ENCODE measurements around the gene PNPLA2.

PNPLA2 gene

DNA sequence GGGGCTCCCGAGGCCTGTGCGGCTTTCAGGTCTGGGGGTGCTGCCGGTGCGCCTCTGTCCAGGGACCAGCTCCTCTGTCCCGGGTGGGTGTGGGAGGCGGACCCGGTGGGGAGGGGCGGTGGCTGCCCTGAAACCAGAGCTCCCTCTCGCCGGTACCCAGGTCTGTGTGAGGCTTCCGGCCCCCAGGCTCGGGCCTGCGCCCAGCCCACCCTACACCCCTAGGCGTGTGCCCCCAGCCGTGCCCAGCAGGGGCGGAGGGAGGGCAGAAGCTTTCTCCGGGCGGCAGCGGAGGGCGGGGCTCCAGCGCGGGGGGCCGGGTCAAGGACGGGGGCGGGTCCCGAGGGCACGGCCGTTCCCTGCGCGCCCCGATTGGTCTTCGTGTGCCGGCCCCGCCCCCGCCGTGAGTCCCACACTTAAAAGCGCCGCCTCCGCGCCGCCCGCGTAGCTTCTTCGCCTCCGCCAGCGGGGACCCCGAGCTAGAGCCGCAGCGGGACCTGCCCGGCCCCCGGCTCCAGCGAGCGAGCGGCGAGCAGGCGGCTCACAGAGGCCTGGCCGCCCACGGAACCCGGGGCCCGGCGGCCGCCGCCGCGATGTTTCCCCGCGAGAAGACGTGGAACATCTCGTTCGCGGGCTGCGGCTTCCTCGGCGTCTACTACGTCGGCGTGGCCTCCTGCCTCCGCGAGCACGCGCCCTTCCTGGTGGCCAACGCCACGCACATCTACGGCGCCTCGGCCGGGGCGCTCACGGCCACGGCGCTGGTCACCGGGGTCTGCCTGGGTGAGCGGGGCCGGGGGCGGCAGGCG lies 616 bp downstream of the PNPLA2 start:
- peak; percentile 93 for DNase-seq (ENCODE audit: low spot score)

DNA sequence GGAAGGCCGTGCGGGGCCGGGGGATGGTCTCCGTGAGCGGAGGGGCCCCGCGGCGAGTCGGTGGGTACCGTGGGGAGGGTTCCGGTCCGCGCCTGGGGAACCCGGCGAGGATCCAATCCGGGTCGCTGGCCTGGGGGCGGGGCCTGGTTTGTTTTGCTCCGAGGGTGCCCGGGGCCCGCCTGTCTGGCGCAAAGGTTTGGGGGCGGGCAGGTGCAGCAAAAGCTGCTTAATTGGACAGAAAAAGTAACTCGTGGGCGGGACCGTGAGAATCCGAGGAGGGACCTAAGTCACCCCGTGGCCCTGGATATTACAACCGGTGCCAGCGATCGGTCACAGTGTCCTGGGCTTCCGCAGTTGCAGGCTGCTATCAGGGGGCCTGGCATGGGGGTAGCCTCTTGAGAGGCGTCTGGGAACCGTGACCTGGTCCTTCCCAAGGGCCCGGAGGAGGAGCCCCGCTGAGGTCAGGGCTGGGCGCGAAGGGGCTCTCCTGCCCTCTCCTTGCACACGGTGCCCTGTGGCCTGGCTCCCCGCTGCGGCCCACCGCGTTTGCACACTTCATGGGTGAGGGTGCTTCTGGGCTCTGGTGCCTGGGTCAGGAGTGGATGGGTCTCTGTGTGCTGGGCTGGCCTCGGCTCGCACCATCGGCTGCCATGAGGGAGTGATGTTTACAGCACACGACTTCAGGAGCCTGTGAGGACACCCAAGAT lies 1.4 kb downstream of the PNPLA2 start:
- peak; percentile 78 for DNase-seq (ENCODE audit: low spot score)

DNA sequence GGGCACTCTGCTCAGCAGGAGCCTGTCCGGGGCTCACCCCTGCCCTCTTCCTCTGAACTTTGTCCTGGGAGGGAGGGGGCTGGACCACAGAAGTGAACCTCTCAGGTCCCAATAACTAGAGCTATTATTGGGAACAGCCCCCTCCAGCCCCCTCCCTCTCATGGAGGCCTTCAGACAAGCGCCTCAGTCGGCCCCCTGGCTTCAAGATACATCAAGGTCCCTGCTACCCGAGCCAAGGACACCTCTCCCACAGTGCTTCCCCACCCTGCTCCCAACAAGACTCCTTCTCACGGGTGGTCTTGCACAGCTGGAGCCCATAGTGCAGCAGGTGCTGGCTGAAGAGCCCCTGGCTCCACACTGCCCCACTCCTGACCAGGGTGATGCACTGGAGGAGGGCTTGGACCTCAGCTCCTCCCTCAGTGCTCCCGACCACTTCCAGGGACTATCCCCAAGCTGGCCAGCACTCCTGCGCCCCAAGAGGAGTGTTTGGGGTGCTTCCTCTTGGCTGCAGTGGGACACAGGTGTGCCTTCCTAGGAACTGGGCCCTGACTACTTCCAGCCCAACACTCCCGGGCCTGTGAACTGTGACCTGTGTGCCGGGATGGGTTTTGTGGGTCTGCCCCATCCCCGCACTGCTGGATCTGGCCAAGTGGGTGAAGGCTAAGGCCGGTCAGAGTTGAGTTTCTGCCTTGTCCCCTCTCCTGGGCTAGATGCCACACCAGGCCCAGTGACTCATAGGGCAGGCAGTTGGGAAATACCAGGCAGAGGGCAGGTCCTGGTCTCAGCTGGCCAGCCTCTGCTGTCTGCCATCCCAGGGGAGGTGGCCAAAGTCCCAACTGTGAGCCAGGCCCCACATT lies 2.2 kb downstream of the PNPLA2 start:
- DNase-seq (ENCODE audit: low spot score) = no peak

DNA sequence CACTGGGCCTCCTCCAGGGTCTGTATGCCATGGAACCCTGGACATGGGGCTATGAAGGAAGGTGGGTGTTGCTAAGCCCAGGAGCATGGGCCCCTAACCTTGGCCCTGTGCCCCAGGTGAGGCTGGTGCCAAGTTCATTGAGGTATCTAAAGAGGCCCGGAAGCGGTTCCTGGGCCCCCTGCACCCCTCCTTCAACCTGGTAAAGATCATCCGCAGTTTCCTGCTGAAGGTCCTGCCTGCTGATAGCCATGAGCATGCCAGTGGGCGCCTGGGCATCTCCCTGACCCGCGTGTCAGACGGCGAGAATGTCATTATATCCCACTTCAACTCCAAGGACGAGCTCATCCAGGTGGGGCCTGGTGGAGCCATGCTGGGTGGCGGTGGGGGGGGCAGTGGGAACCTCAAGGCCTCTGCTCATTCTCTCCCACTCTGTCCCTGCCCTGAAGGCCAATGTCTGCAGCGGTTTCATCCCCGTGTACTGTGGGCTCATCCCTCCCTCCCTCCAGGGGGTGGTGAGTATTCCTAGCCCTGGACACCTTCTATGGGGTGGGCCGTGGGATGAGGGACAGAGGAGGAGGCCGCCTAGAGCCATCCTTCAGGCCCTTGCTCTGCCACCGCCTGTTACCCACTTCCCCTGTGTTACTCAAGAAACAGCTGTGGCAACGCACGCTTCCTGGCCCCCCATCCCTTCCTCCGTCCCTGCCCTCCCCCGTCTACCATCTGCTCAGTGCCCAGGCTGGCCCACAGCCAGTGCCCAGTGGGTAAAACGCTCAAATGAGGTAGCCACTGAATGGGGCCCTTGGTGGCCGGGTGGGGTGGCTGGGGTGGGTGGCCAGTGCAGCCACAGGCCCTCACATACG lies 3.0 kb downstream of the PNPLA2 start:
- no peak for DNase-seq (ENCODE audit: low spot score)

DNA sequence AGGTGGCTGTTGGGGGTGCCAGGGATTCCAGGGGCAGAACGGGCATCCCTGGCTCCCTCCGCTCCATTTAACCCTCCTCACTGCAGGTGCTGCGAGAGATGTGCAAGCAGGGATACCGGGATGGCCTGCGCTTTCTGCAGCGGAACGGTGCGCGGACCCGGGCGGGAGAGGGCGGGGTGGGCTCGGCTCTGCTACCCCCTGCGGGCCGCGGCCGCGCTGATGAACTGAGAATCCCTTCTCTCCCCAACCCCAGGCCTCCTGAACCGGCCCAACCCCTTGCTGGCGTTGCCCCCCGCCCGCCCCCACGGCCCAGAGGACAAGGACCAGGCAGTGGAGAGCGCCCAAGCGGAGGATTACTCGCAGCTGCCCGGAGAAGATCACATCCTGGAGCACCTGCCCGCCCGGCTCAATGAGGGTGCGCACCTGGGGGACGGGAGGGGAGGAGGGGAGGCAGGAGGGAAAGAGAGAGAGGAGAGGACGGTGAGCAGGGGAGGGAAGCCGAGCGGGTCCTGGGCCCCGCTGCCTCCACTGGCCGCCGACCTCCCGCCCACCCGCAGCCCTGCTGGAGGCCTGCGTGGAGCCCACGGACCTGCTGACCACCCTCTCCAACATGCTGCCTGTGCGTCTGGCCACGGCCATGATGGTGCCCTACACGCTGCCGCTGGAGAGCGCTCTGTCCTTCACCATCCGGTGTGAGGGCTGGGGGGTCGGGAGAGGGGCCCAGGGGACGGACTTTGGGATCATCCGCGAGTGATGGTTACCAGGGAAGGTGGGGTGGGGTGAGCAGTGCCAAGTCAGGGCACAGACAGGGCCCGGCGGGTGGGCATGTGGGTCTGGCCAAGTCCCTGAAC lies 5.0 kb downstream of the PNPLA2 start:
- DNase-seq (ENCODE audit: low spot score) = no peak

DNA sequence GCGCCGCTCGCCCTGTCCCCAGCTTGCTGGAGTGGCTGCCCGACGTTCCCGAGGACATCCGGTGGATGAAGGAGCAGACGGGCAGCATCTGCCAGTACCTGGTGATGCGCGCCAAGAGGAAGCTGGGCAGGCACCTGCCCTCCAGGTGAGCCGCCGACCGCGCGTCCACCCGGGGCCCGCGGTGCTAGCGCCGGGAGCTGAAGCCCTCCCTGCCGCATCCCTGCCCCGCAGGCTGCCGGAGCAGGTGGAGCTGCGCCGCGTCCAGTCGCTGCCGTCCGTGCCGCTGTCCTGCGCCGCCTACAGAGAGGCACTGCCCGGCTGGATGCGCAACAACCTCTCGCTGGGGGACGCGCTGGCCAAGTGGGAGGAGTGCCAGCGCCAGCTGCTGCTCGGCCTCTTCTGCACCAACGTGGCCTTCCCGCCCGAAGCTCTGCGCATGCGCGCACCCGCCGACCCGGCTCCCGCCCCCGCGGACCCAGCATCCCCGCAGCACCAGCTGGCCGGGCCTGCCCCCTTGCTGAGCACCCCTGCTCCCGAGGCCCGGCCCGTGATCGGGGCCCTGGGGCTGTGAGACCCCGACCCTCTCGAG lies 5.7 kb downstream of the PNPLA2 start:
- DNase-seq (ENCODE audit: low spot score) = no peak

DNA sequence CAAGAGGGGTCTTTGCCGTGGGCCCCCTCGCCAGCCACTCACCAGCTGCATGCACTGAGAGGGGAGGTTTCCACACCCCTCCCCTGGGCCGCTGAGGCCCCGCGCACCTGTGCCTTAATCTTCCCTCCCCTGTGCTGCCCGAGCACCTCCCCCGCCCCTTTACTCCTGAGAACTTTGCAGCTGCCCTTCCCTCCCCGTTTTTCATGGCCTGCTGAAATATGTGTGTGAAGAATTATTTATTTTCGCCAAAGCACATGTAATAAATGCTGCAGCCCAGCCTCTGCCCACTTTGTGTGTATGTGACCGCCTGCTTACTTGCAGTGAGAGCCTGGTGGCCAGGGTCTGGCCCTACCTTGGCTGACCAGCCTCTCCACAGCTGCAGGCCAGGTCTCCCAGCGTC lies 6.2 kb downstream of the PNPLA2 start:
- DNase-seq (ENCODE audit: low spot score) = no peak

DNA sequence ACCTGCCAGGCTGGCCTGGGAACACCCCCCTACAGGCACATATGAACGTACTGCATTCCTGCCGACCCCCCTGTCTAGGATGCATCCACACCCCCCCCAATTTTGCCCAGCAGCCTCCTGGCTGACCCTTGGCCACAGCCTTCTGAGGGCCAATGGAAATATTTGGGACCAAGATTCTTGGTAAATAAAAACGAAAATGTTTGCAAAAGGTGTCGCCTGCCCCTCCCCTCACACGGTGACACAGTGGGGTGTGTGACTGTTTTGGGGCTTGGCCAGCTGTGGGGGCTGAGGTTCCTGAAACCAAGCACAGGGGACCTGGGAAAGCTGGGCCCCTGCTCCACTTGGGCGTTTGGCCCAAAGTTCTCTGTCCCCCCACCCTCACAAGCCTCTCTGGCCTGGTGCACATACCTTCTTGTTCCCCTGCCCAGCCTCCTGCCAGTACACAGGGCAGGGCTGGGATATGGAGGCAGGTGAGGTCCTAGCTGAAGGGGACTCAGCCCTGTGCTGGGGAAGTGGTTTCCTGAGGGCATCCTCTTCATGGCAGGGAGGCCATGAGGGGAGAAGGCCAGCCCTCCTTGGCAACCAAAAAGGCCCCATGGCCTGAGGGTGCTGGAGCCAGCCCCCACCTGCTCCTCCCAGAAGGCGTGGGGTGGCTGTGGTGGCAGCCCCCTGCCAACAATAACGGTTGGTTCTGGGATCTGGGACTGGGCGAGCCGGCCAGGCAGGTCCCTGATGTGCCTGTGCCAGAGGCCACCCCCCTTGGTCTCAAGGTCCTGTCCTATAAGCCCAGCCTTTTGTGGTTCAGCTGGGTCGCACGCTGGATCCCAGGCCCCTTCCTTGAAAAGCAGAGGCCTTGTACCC lies 6.9 kb downstream of the PNPLA2 start:
- DNase-seq (ENCODE audit: low spot score) = no peak

DNA sequence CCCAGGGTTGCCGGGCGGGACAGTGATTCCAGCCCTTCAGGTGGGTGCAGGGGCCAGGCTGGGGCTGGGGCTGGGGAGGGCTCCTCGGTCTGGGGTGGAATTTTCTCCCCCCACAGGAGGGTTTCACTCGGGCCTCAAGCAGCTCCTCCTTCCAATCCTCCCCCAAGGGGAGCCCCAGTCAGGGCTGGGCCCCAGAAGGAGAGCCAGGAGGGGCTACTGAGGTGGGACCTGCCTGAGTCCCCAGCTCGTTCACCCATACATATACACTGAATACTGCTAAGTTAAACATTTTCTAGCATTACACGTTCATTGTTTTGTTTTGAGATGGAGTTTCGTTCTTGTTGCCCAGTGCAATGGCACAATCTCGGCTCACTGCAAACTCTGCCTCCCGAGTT lies 7.5 kb downstream of the PNPLA2 start:
- no peak for DNase-seq (ENCODE audit: low spot score)

DNA sequence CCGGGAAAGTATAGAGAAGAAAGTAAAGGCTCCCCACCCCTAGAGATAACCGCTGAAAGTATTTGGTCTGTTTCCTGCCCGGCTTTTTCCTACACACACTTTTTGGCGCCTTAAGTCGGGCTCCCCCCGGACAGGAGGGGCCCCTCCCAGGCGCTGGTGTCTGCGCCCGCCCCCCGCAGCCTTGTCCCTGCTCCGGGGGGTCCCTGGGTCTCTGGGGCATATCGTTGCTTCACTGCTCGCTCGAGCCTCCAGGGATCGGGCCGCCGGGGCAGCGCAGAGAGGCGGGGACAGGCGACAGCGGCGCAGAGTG lies 8.1 kb downstream of the PNPLA2 start:
- DNase-seq (ENCODE audit: low spot score) = no peak

DNA sequence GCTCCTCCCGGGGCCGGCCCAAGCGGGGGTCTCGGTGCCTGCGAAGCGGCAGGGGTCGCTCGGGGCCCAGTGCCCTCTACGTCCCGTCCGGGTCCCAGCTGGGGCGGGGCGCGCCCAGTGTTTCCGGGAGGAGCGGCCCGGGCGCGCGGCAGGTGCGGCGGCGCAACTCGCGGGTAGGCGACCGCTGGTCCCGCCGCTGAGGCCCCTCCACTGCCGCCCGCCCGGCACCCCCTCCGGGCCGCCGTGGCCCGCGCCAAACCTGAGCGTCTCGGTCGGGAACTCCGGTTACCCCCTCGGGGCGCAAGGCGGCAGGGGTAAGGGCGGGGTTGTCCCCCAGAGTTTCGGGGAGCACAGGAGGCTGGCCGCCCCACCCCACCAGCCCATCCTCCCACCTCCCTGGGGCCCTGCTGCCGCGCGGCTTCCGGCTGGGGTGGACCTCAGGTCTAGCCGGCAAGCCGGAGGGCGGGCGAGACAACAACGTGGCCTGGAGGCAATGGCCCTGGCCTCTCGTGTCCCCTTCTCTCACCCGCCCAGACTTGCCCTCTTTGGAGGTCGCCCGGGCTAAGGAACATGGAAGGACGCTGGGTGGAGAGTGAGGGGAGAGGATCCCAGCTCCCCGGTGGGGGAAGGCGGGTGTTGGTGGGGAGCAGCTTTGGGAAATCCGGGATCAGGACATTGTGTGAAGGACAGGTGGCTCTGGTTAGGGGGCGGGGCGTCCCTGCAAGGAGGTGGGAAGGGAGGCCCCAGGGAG lies 8.6 kb downstream of the PNPLA2 start:
- no peak for DNase-seq (ENCODE audit: low spot score)

DNA sequence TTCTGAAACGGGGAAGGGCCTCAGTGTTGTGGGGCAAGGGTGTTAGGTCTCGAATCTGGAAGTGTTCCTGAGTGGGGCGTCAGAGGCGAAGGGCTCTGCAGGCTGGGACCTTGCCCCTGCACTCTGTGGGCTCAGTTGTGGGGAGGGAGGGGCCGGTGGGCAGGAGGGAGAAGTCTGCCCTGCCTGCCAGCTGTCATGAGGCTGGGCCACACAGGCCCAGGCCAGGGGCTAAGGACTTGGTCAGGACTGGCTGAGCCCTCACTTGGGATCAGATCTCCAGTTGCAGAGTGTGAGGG lies 9.1 kb downstream of the PNPLA2 start, which contains the start of gene CRACR2B:
CRACR2B (plus strand) TSS at position 23 of the 296 bp plus-strand sequence. CDS start 689 bp downstream, outside the sequence.
- no peak for DNase-seq (ENCODE audit: low spot score)

DNA sequence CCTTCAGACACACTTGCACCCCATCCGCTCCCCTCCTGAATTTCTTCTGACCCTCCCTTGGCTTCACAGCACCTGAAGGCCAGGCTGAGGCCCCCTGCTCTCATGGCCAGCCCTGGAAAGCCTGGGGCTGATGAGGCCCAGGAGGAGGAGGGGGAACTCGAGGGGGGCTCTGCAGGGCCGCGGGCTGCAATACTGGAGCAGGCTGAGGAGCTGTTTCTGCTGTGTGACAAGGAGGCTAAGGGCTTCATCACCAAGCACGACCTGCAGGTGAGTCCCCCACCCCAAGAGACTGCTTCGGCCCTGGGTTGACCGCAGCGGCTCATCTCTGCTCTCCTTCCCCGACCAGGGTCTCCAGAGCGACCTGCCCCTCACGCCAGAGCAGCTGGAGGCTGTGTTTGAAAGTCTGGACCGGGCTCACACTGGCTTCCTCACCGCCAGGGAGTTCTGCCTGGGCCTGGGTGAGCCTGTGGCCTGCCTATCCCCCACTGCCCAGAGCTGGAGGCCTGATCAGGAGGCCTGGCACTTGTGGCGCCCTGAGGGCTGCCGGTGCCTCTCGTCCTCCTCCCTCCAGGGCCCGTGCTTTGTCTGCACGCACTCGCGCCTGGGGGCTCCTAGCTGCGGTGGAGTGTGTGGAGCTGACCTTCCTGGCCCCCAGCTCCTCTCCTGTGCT lies 9.9 kb downstream of the PNPLA2 start:
- DNase-seq (ENCODE audit: low spot score) = no peak

DNA sequence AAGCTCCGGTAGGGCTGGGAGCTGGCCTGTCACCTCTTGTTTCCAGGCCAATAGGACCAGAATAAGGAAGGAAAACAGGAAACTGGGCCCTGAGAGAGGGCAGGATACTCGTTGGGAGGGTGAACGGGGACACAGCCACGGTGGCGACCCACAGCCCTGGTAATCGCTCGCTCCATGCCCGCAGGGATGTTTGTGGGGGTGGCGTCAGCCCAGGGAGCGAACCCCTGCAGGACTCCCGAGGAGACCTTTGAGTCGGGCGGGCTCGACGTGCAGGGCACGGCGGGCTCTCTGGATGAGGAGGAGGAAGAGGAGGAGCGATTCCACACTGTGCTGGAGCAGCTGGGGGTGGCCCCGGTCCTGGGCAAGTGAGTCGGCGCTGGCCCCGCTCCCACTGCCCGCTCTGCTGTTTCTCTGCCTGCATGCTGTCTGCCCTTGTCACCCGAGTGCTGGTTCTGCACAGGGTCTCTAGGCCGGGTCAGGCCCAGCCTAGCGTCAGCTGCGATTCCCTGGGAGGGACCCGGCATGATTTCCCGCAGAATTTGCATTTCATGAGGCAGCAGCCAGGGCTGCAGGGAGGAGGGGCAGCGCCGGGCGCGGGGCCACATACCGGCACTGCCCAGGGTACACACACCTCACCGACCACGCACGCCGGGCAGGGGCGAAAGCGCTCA lies 10.6 kb downstream of the PNPLA2 start:
- DNase-seq (ENCODE audit: low spot score) = no peak

DNA sequence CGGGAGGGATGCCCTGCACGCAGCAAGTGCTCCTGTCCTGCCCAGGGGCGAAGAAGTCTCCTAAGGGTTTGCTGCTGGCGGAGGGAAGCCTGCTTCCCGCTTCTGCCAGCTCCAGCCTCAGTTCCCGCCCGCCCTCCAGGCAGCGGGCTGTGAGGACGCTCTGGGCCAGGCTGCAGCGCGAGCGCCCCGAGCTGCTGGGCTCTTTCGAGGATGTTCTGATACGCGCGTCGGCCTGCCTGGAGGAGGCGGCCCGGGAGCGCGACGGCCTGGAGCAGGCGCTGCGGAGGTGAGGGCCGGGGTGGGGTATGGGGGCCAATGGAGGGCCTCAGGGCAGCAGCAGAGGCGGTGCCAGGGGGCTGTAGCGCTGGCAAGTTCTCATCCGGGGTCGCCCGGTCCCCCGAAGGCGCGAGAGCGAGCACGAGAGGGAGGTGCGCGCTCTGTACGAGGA lies 11.2 kb downstream of the PNPLA2 start:
- no peak for DNase-seq (ENCODE audit: low spot score)

DNA sequence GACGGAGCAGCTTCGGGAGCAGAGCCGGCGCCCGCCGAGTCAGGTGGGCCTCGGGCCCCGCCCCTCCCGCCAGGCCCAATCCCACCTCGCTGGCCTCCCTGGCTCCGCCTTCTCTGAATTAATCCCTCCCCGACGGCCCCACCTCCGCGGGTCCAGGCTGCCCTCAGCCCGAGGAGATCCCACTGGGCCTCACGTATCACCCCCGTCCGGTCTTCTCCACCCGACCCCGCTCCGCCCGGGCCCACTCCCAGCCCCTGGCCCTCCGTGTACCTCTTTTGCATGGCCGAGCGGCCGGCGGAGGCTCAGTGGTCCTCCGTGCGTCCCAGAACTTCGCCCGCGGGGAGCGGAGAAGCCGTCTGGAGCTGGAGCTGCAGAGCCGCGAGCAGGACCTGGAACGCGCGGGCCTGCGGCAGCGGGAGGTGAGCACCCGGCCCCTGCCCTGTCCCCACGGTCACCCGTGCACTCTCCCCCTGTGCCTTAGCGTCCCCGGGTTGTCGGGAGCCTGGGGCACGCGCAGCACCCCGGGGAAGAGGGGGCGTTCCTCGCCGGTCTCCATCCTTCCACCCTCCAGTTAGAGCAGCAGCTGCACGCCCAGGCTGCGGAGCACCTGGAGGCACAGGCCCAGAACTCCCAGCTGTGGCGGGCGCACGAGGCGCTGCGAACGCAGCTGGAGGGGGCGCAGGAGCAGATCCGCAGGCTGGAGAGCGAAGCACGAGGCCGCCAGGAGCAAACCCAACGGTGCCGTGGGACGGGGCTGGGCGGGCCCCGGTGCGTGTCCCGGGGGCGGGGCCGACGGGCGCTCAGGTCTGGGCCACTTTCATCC lies 11.8 kb downstream of the PNPLA2 start:
- DNase-seq (ENCODE audit: low spot score) = peak; percentile 91
